Osteocyte (in vitro differentiated cells): ENCODE measurements around the gene ALDH1L2. TPM values are rescaled to one million over a fixed set of nuclear protein-coding genes. Genes with fewer than 3 reads are reported as not detected.
A peak's percentile ranks its signal among the peaks of the same experiment; 100 is the strongest.

Source experiments
- DNase-seq: peaks from one replicate; pipeline ENCODE4 v3.0.0; 2021; ENCODE audit warnings: mixed read lengths; ENCODE audit not compliant: unreplicated experiment; ENCODE audit errors: extremely low spot score
- H3K27ac Mint-ChIP-seq: one replicate; pipeline ENCODE4 v1.8.0; 2021; ENCODE audit warnings: mild to moderate bottlenecking, mixed read lengths; ENCODE audit not compliant: unreplicated experiment
- H3K27me3 Mint-ChIP-seq: one replicate; pipeline ENCODE4 v1.8.0; 2021; ENCODE audit warnings: mixed read lengths; ENCODE audit not compliant: unreplicated experiment
- H3K36me3 Mint-ChIP-seq: one replicate; pipeline ENCODE4 v1.8.0; 2021; ENCODE audit warnings: mixed read lengths; ENCODE audit not compliant: unreplicated experiment
- H3K4me1 Mint-ChIP-seq: one replicate; pipeline ENCODE4 v1.8.0; 2021; ENCODE audit warnings: mixed read lengths; ENCODE audit not compliant: unreplicated experiment
- H3K4me3 Mint-ChIP-seq: one replicate; pipeline ENCODE4 v1.8.0; 2021; ENCODE audit warnings: mild to moderate bottlenecking, moderate library complexity, mixed read lengths; ENCODE audit not compliant: unreplicated experiment
- H3K9me3 Mint-ChIP-seq: one replicate; pipeline ENCODE4 v1.8.0; 2021; ENCODE audit warnings: mixed read lengths; ENCODE audit not compliant: unreplicated experiment
- total RNA-seq: library from RNA; stranded (reverse); gene quantifications from 2 replicates; pipeline ENCODE4 v1.2.1, GENCODE V29; 2021
- TF ChIP-seq, protein P1 (sequence below): fragments of 200-600 bp; sonication (generic); IDR thresholded peaks from 2 replicates; pipeline ENCODE4 v1.5.0; 2021; ENCODE audit warnings: antibody characterized with exemption, mild to moderate bottlenecking, moderate library complexity

The ALDH1L2 gene
- total RNA-seq, 1 donor from 2014 or later, result 85.5 TPM

DNA sequence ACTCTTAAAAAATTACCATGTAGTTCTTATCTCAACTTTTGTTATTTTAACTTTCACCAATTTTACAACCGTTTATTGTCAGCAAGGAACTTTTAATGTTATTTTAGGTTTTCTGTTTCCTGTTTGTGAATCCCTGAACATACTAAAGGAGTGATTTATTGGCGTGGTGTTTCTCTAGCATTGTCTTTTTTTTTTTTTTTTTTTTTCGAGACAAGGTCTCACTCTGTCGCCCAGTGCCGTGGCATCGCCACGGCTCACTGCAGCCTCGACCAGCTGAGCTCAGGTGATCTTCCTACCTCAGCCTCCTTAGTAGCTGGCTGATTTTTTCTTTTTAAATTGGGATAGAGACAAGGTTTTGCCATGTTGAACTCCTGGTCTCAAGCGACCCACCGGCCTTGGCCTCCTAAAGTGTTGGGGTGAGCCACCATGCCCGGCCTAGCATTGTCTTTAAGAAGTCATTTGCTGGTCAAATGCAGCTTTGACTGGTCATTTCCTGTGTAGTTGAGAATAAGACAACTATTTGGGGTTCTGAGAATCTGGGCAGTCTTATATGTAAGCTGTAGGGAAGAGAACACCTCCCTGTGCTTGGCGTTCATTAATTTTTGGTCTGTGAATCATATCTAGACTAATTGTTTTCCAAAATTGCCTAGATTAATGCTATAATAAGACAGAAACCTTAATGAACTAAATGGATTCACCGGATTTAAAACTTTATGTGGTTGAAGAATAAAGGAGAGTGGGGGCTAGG, 25.4 kb upstream of the ALDH1L2 start:
- peak overlapping the region; percentile 86 for H3K4me3 Mint-ChIP-seq
- no peaks in the 10 kb centered on the region for H3K9me3 Mint-ChIP-seq
- H3K36me3 Mint-ChIP-seq, result peaks cover 18% of the 10 kb centered on the region
- peaks cover 52% of the 10 kb centered on the region for H3K4me1 Mint-ChIP-seq
- H3K27me3 Mint-ChIP-seq, result no peaks in the 10 kb centered on the region
- DNase-seq, result no peak
- TF ChIP-seq, protein P1, sequence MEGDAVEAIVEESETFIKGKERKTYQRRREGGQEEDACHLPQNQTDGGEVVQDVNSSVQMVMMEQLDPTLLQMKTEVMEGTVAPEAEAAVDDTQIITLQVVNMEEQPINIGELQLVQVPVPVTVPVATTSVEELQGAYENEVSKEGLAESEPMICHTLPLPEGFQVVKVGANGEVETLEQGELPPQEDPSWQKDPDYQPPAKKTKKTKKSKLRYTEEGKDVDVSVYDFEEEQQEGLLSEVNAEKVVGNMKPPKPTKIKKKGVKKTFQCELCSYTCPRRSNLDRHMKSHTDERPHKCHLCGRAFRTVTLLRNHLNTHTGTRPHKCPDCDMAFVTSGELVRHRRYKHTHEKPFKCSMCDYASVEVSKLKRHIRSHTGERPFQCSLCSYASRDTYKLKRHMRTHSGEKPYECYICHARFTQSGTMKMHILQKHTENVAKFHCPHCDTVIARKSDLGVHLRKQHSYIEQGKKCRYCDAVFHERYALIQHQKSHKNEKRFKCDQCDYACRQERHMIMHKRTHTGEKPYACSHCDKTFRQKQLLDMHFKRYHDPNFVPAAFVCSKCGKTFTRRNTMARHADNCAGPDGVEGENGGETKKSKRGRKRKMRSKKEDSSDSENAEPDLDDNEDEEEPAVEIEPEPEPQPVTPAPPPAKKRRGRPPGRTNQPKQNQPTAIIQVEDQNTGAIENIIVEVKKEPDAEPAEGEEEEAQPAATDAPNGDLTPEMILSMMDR, result no peak
- peak overlapping the region; percentile 88 for H3K27ac Mint-ChIP-seq

DNA sequence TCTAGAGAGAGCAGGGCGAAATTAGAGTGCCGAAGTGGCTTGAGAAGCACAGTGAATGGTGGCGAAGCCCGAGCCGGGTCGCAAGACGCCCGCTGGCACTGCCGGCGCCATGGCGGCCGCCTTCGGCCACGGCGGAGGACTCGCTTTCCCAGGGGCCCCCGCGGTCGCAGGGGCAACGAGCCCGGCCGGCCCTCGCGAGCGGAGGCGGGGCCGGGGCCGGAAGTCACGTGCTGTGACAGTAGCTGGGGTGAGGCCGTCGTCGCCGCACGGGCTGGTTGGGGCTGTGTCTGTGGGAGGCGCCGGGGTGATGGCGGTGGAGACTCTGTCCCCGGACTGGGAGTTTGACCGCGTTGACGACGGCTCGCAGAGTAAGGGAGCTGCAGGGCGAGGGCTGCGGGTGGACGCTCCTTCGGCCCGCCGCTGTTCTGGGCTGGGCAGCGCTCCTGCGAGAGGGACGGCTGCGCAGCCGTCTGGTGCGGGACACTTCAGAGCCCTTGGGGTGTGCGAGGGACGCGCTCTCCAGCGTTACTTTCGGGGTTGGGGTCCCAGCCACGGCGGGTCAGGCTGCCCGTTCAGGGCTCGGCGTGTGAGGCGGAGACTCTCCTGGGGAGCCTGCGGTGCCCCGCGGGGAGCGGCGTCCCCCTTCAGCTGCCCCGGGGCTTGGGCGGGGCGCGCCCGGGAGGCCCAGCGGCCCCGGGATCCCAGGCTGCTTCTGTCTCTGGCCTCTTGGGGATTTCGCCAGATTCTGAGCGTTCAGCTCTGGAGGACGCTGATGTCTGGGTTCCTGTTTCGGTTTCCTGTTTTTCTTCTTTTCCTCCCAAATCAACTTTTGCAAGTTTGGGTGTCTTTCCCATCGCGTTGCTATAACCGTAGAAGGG, 23.5 kb upstream of the ALDH1L2 start, which contains the start of gene WASHC4:
Gene WASHC4 (plus strand): TSS at position 238 of the 878 bp plus-strand sequence. CDS start 70 bp downstream, at position 308.
- H3K27ac Mint-ChIP-seq, result peak within 1 kb of the TSS; percentile 97
- H3K36me3 Mint-ChIP-seq, result peaks cover 9% of the 10 kb centered on the region
- peak; percentile 97 for DNase-seq
- H3K4me3 Mint-ChIP-seq, result peak within 1 kb of the TSS; percentile 86
- no peaks in the 10 kb centered on the region for H3K27me3 Mint-ChIP-seq
- peaks cover 44% of the 10 kb centered on the region for H3K4me1 Mint-ChIP-seq
- TF ChIP-seq, protein P1, result no peak
- H3K9me3 Mint-ChIP-seq, result no peaks in the 10 kb centered on the region

DNA sequence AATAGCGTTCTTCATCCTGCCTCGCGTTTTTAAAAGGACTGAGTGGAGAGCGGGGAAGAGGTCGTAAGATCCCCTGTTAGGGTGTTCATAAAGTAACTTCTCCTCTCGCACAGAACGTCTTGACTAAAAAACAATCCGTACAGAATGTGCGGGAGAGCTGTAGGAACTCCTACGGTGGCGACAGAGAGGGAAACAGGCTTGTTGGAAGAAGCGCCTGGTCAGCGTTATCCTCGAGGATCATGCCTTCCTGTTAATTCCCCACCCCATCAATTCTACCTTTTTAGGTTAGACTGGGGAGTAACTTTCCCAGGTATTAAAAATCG, 22.9 kb upstream of the ALDH1L2 start:
- no peak for DNase-seq
- Mint-ChIP-seq H3K27ac (peak overlapping the region; percentile 97), H3K27me3 (no peaks in the 10 kb centered on the region)

DNA sequence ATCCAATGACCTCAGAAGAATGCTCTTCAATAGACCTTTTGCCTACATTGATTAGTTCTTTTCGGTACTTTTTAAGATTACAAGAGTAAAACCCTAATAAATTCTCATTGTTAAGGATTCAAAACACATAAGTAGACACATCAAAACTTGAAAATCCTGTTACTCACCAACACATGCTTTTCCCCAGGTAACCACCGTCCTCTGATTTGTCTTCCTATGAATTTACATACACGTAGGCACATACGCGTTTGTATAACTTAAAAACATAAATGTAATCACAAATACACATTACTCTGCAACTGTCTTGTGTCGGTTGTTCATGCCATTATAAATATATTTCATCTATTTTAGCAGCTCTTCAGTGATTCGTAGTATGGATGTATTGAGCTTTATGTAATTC, 22.4 kb upstream of the ALDH1L2 start:
- TF ChIP-seq, protein P1, result no peak
- Mint-ChIP-seq H3K36me3 (no peaks in the 10 kb centered on the region), H3K4me1 (peaks cover 38% of the 10 kb centered on the region), H3K27me3 (no peaks in the 10 kb centered on the region), H3K27ac (peak overlapping the region; percentile 97), H3K4me3 (peak overlapping the region; percentile 86), H3K9me3 (no peaks in the 10 kb centered on the region)
- no peak for DNase-seq

More for the DNA sequence above, 22.9 kb upstream of the ALDH1L2 start:
- H3K9me3 Mint-ChIP-seq, result no peaks in the 10 kb centered on the region
- H3K4me1 Mint-ChIP-seq, result peaks cover 40% of the 10 kb centered on the region
- H3K36me3 Mint-ChIP-seq, result peaks cover 3% of the 10 kb centered on the region
- TF ChIP-seq, protein P1, result no peak
- H3K4me3 Mint-ChIP-seq, result peak overlapping the region; percentile 86

DNA sequence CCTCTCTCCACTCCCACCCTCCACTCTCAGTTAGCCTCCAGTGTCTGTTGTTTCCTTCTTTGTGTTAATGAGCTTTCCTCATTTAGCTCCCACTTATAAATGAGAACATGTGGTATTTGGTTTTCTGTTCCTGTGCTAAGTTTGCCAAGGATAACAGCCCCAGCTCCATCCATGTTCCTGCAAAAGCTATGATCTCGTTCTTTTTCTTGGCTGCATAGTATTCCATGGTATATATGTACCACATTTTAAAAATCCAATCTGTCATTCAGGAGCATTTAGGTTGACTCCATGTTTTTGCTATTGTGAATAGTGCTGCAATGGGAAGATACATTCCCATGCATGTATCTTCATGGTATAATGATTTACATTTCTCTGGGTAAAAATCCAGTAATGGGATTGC, 20.5 kb upstream of the ALDH1L2 start:
- Mint-ChIP-seq H3K9me3 (no peaks in the 10 kb centered on the region), H3K36me3 (no peaks in the 10 kb centered on the region), H3K27ac (no peak overlapping the region), H3K4me3 (no peak overlapping the region), H3K27me3 (no peaks in the 10 kb centered on the region), H3K4me1 (peaks cover 32% of the 10 kb centered on the region)
- no peak for DNase-seq
- TF ChIP-seq, protein P1, result no peak
